ENCODE data around the gene CHRDL1.

- TF ChIP-seq POU6F1 (CRISPR knock-in tag; IDR thresholded peaks at IDR 0.05; ENCODE audit: borderline replicate concordance, low read depth) = no peak
- no peak for TF ChIP-seq ZFP3 (CRISPR knock-in tag; IDR thresholded peaks at IDR 0.05)
Measured at GRCh38 chrX:110745288-110745687, 50.3 kb downstream of the CHRDL1 start.
